GM18858 (cell line): ENCODE data around the gene MSANTD7.
A peak's percentile ranks its signal among the peaks of the same experiment; 100 is the strongest.
"Not testable (repeated sequence)": the region's sequence is repeated elsewhere in the genome, so short reads cannot be mapped to it uniquely, and the experiment has no call there.

Experiments
- ATAC-seq: cut with Tn5 transposase; IDR thresholded peaks from one replicate; pipeline ENCODE4 v1.9.1; 2021; ENCODE audit not compliant: unreplicated experiment

Gene MSANTD7

DNA sequence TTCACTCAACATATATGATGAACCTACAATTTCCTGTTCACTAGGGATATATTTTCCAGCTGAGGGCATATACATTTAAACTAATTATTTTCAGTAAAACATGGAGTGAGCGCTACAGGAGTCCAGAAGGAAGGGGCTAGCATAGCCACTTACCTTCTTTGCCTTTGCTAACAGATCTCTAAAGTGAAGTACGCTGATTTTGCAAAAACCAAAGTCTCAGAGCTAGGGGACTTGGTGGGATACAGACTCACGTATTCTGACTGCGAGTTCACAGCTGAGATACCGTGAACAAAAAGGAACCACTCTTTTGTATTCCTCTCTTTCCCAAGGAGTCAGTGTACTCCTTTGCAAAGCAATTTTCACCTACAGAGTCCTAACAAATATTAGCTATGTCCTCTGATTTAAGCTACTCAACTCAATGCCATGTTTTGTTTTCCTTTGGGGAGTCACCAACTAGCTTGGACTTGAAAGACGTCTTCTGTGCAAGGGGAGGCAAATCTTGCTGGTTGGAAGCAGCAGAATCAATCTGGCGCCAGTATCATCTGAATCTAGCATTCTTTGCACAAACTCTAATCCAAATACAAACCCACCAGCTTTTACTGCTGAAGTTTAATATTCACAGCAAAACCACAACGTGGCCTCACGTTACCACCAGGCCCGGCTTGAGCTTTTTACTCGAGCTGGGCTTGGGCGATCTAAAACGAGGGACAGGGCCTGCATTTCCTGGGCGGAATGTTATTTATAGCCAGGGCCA, 926 bp upstream of the MSANTD7 start:
- ATAC-seq = no peak

DNA sequence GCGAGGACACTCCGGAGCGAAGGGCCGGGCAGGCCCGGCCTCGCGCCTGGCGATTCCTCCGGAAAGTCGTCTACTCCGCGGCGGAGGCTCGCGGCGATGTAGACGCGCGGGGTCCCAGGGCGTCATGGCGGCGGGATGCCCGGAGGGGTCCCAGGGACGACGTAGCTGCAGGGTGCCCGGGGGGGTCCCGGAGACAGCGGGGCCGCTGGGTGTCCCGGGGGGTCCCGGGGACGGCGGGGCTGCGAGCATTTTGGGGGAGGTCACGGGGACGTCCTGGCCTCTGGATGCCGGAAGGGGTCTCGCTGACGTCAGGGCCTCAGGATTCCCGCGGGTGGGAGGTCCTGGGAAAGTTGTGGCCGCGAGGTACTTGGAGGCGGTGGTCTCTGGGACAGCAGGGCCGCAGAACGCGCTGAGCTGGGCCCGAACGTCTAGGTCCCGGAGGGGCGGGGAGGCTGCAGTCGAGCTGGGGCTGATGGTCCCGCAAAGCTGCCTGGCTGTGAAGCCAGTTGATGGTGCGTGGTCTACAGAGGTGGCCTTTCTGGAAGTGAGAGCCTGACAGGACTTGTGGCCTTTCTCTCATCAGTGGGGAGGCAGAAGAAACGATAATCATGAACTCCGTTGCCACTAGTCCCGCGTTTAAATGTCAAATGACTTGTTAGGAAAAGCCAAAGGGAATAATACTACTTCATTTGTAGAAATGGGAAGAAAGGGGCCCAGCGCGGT, 637 bp downstream of the MSANTD7 start:
- no peak for ATAC-seq

DNA sequence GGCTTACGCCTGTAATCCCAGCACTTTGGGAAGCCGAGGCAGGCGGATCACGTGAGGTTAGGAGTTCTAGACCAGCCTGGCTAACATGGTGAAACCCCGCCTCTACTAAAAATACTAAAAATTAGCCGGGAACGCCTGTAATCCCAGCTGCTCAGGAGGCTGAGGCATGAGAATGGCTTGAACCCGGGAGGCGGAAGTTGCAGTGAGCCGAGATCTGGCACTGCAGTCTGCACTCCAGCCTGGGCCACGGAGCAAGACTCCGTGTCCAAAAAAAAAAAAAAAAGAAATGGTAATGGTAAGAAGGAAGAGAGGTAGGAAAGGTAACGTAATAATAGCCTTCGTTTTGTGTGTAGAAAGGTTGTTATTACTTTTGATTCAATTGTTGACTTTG, 1.2 kb downstream of the MSANTD7 start:
- ATAC-seq = no peak

DNA sequence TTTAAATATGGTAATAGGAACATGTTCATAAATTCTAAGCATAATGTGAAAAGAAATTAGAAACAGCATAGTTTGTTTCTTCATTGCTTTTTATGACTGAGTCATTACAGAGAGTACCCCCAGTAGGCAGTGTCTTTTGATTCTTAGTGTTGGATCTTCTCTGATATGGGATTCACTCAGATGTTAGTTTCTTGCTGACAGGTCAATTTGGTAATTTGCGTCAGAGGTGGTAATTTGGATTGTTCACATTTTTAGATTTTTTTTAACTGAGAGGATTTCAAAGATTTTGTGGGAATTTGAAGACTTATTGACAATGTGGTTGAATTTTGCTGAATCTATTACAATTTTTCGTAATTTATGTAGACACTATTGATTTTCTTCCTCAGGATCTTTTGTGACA, 2.1 kb downstream of the MSANTD7 start:
- ATAC-seq = no peak

DNA sequence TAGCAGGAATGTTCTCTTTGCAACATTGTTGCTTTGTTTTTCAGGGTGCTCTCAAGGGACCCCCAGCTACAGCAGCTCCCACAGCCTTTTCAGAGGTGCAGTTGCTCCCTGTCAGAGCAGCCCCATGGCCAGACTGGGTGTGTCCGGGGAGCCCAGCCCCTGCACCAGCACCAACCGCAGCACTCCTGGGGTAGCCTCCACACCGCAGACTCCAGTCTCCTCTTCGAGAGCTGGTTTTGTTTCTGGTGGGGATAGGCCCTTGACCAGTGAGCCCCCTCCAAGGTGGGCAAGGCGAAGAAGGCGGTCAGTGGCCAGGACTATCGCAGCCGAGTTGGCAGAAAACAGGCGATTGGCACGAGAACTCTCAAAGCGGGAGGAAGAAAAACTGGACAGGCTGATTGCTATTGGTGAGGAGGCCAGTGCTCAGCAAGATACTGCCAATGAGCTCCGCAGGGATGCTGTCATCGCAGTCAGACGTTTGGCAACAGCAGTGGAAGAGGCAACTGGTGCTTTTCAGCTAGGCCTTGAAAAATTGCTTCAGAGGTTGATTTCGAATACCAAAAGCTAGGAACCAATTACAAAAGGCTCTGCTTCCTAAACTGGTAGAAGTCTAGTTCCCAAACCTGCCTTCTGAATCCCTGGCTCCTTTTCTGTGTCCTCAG, 5.4 kb downstream of the MSANTD7 start:
- no peak for ATAC-seq

DNA sequence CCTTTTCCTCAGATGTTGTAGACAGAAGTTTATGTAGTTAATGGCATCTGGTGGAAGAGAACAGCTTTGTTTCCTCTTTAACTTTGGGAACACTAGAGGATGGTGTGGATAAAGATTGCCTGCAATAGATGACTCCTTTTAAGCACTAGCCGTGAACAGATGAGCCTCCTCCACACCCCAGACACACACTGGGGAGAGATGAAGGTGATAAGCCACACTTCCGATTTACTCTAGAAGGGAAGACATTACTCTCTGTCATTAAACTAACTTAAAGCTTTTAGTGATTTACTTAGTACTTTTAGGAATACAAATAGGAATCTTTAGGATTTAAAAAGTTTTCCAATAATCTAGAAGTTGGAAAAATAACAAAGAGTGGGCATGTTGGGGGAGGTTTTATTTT, 6.8 kb downstream of the MSANTD7 start:
- no peak for ATAC-seq

DNA sequence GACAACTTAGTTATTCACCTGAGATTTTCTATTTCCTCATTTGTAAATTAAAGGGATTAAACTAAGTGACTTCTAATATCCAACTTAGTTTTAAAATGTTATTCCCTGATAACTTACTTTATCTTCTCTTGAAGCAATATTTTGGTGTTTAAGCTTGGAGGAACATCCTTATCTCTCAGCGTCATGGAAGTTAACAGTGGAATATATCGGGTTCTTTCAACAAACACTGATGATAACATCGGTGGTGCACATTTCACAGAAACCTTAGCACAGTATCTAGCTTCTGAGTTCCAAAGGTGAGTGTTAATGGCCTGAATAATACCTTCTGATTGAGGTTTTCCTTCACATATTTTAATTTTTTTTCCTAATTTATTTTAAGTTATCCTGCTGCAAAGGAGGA, 14.1 kb downstream of the MSANTD7 start:
- no peak for ATAC-seq

DNA sequence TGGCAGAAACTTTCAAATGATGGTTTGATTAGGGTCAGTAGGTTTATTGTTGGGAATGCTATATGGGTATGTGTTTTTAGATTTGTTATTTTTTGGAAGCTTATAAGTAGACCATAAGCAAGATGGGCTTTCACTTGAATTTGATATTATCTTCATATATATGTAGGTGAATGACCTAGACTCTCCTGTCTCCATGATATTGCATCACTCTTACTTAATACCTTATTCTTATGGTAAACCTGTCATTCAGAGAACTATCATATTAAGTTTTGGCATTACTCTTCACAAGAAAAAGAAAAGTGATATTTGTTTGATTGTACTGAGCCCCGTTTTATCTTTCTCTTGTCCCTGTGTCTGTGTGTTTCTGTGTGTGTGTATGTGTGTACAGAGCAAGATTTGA, 17.3 kb downstream of the MSANTD7 start:
- no peak for ATAC-seq

DNA sequence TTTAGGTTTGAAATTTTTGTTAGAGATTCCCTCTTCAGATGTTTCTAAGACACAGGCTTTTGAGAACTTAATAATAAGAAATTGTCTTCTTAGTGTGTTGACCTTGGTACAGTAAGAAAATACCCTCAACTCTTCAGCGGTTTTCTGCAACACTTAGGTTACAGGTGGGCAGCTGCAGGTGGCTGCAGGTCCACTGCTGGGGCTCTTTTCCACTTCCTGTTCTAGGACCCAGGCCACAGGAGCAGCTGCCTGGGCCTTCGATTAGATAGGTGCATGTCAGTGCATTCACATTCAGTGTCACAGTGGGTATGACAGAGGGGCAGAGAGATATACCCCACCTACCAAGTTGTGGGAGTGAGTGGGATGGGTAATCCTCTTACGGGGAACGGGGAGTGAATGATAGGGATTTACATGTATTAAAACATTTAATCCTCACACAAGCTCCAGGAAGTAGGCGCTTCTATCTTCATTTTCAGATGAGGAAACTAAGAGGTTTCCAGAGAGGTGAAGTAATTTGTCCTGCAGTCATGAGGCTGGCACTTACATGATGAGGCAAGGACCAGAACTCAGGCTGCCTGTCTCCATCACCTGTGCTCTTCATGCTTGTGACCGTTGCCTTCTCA, 20.3 kb downstream of the MSANTD7 start:
- no peak for ATAC-seq

DNA sequence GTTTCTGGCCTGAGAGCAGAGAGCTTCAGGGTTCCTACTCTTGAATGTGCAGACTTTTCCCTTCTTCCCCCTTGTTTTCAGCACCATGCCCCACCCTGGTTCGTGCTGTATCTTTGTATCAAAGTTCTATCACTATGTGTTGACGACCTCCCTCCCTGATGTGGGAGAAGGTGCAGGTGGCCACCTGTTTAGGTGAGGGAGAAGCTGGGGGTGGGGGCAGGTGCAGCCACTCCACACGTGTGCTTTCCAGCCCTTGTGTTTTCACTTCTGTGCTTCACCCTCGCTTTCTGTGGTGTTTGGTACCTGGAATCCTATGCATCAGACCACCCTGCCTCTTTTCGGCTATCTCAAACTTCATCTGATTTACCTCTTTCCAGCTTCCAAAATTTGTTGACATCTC, 20.9 kb downstream of the MSANTD7 start:
- no peak for ATAC-seq

DNA sequence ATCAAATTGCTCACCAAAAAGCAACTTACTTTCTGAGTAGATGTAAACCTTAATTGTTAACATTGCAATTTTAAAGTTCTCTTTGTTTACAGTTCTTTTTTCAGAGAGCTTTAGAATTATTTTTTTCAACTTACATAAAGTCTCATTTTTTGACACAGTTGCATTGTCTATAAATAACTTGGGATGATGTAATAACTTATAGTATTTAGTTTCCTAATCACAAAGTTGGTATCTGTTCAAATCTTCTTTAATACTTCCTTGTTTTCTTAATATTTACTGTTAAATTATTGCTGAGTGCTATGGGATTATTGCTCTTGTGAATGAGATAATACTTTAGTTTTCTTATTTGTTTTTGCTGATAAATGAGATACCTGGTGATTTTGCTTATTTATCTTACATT, 21.7 kb downstream of the MSANTD7 start:
- ATAC-seq = no peak

DNA sequence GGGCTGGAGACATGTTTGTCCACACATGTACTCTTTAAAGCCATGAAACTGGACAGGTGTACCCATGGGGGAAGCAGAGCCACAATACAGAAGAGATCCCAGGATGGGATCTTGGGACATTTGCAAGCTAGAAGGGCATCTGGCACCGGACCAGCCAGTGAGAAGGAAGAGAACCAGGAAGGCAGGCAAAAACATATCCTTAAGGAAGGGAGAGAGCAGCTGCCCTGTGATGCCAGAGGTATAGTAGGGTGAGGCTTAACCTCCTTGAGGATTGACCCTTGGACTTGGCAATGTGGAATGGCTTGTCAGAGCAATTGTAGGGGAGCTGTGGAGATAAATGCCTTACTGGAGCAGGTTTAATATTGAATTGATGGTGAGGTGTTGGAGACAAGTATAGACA, 22.7 kb downstream of the MSANTD7 start:
- ATAC-seq = no peak

DNA sequence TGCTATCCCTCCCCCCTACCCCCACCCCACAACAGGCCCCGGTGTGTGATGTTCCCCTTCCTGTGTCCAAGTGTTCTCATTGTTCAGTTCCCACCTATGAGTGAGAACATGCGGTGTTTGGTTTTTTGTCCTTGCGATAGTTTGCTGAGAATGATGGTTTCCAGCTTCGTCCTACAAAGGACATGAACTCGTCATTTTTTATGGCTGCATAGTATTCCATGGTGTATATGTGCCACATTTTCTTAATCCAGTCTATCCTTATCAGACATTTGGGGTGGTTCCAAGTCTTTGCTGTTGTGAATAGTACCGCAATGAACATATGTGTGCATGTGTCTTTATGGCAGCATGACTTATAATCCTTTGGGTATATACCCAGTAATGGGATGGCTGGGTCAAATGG, 26.4 kb downstream of the MSANTD7 start:
- not testable (repeated sequence) for ATAC-seq

DNA sequence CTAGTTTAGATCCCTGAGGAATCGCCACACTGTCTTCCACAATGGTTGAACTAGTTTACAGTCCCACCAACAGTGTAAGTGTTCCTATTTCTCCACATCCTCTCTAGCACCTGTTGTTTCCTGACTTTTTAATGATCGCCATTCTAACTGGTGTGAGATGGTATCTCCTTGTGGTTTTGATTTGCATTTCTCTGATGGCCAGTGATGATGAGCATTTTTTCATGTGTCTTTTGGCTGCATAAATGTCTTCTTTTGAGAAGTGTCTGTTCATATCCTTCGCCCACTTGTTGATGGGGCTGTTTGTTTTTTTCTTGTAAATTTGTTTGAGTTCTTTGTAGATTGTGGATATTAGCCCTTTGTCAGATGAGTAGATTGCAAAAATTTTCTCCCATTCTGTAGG, 26.8 kb downstream of the MSANTD7 start:
- not testable (repeated sequence) for ATAC-seq

DNA sequence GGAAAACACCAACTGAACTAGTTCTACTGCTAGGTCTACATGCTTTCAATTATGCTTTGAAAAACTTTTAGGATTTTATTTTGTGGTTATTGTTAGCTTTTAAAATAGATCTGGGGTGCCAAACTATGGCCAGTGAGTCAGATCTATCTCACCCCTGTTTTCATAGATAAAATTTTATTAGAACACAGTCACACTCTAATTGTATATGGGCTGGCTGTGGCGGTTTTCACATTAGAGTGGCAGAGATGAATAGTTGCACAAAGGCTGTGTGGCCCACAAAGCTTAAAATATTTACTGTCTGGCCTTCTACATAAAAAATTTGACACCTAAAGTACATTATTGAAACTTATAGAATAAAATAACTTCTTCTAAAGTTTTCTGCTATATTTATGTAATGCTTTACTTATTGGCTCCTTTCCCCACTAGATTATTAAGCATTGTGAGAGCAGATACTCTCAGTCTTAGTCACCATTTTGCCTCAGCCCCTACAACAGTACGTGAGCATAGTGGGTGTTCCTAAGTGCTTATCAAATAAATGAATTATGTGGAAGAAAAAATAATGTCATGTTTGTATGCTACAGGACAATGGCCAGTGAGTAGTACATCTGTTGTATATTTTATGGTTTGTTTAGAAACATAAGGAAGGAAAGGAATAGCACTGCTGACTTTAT, 35.1 kb downstream of the MSANTD7 start:
- ATAC-seq = peak; percentile 52

DNA sequence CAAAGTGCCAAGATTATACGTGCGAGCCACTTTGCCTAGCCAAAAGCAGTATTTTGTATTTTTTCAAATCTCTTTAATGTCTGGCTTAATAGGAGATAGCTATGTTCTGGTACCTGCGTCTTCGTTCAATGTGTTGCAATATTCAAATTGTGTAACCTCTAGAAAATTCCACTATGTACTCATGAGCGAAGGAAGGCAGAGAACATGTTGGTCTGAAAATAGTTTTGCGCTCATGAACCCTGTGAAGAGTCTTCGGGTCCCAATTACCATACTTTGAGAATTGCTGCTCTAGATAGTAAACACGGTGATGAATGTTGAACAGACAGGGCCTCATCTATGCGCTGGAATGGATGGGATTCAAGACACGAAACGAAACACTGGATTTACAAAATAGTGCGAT, 37.8 kb downstream of the MSANTD7 start:
- no peak for ATAC-seq

DNA sequence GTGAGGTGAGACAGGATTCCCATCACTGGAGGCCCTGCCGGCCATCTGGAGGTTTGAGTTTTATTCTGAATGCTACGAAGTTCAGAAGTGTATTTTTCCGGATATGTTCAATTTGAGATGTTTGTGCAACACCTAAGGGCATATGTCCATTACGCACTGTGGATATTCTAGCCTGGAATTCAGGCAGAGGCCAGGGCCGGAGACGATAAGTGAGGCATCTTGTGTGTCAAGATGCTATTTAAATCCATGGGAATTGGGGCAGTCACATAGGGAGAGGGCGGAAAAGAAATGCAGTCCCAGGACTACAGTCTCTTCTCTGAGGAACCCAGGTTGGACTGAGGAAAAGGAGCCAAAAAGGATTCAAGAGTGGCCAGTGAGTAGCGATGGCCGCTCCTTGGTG, 38.7 kb downstream of the MSANTD7 start:
- no peak for ATAC-seq

DNA sequence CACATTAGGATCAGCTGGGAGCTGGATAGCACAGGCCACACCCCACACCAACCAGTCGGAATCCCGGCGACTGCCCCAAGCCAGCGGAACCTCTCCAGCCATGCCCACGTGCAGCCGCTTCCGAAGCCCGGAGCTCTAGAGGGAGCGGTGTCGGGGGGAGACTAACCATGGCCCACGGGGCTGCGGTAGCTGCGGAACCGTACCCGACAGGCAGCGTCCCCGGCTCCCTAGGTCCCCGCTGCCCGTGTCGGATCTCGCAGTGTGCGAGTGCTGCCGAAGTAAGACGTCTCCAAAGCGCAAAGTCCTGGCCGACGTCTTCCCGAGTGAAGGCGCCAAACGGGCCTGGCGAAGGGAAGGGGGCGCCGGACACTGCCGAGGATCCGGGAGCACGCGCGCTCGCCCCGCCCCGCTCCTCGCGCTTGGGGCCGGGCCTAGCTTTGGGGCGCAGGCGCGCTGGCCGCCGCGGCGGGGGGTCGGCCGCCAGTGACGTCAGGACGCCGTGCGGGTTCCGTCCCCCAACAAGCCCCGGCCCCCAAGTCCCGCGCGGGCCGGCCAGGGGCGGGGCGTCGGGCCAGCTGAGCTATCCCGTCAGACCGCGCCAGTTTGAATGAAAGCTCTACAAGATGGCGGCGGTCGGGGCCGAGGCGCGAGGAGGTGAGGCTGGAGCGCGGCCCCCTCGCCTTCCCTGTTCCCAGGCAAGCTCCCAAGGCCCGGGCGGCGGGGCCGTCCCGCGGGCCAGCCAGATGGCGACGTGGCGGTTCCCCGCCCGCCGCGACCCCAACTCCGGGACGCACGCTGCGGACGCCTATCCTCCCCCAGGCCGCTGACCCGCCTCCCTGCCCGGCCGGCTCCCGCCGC, 40.4 kb downstream of the MSANTD7 start, which contains the start of gene SUV39H2:
SUV39H2 (plus strand) TSS at position 601 of the 858 bp plus-strand sequence; CDS start at position 624, 23 bp downstream.
- ATAC-seq = peak; percentile 83

DNA sequence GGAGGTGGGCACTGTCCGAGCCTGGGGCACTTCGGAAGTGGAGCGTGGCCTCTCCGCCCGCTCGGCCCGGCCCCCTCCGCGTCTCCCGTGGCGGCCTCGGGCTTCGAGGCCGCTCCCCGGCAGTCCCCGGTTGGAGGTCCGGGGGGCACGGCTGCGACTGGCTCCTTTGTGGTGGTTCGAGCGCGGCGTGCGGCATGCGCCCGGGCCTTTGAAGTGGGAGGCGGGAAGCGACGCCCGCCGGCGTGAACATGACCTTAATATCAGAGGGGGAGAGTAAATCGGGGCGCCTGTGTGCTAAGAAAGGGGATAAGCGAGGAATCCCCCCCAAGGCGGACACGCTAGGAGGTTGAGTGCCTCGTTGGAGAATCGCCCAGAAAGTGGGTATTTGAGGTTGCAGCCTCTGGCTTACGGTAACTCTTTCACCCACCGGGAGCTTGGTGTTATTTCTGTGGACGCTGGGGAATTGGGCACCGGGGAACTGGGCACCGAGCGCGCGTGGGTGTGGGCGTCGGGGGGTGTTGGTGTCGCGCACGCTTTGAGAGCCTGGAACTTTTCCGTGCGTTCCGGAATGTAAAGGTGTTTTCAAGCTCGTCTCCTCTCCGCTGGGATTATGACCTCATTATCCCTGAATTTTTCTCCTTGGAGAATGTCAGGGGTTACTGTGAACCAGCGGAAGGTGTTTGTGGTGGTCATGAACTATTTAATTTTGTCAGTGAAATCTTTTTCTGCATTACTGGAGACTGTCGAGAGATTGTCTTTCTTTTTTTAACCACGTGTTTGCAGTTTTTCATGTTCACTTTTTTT, 41.2 kb downstream of the MSANTD7 start:
- ATAC-seq = peak; percentile 7

DNA sequence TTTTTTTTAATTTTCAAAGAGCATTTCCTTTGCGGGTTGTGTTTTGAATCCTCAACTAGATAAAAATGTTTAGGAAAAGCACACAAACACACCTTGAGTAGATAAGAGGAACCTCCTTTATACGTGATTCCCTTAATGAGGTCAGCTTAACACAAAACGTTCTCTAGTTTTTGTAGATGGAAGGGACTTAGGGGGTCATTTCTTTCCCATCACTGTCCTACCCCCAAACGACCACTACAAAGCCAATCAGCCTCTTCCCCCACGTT, 41.8 kb downstream of the MSANTD7 start:
- no peak for ATAC-seq
